HG02678 (cell line): ENCODE results near the gene BRD1.

Source experiments
- ATAC-seq: cut with Tn5 transposase; IDR thresholded peaks from one replicate; pipeline ENCODE4 v1.9.1; 2021; ENCODE audit warnings: mild to moderate bottlenecking, moderate library complexity; ENCODE audit not compliant: unreplicated experiment

BRD1 gene

DNA sequence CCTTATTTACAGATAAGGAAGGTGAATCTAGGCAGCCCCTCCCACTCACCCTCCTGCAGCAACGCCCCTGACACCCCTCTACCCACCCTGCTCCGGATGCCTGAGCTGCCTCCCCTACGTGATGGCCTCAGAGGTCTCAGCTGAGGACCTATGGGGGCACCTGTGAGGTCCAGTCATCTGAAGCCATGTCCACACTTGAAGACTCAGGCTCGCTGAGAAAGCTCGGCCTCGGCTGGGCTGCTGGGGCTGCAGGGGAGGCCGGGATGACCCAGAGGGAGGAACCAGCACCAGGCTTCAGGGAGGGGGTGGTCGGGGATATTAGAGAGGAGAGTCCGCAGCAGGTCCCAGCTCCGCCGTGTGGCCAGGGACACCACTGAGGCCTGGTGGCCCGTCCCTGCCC, 92.8 kb downstream of the BRD1 start:
- ATAC-seq, result no peak

- ATAC-seq, result no peak
Observed at GRCh38 chr22:49734390-49734789, 93.3 kb downstream of the BRD1 start.

DNA sequence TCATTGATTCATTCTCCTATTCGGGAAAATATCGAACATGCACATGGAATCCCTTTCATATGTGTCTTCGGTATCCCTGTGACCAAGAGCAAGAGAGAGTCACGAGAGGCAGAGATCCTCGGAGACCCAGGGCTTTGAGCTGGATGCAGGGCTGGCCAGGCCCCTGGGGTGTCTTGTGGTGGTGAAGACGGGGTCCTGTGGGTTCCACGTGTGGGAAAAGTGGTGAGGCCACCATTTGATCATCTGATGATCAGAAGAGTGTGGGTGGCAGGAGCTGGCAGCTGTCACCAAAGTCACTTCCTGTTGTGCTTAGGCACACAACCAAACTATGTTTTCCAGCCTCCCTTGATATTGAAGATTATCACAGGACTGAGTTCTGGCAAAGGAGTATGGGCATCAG, 94.0 kb downstream of the BRD1 start:
- ATAC-seq, result no peak

DNA sequence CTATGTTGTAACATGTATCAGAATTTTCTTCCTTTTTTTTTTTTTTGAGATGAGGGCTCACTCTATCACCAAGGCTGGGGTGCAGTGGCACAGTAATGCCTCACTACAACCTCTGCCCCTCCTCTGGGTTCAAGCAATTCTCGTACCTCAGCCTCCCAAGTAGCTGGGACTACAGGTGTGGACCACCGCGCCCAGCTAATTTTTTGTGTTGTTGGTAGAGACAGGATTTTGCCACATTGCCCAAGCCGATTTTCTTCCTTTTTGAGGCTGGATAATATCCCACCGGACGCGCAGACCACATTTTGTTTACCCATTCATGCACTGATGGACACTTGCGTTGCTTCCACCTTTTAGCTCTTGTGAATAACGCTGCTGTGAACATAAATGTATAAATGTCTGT, 97.0 kb downstream of the BRD1 start:
- no peak for ATAC-seq

GRCh38 chr22:49728570-49729271, 99.0 kb downstream of the BRD1 start:
- ATAC-seq, result no peak

DNA sequence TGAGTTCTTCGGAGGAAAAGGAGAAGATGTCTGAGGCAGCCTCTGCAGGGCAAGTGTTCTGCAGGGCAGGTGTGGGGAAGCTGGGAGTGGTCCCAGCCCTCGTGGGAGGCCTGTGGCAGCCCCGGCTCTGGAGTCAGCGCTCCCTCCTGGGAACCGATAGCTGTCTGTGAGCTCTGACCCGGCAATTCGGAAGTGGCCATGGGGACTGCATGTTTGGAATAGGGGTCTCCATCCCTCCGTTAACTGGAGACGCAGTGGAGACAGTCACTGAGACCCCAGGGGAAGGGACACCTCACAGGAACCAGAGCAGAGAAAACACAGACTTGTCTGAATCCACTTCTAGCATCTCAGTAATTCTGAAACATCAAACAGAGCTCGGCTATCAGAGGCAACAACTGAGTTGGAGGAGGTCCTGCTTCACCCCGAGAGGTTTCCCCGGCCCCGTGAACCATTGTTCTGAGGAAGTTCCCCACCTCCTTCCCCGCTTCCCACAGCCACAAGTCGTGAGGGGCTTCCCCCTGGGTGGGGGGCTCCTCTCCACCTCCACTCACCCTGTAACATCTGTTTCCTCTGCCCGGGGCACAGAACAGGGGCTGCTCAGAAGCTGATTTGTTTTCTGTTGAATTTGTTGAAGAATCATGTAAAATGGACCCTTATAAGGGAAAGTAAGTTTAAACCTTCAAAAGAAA, 99.6 kb downstream of the BRD1 start:
- no peak for ATAC-seq

DNA sequence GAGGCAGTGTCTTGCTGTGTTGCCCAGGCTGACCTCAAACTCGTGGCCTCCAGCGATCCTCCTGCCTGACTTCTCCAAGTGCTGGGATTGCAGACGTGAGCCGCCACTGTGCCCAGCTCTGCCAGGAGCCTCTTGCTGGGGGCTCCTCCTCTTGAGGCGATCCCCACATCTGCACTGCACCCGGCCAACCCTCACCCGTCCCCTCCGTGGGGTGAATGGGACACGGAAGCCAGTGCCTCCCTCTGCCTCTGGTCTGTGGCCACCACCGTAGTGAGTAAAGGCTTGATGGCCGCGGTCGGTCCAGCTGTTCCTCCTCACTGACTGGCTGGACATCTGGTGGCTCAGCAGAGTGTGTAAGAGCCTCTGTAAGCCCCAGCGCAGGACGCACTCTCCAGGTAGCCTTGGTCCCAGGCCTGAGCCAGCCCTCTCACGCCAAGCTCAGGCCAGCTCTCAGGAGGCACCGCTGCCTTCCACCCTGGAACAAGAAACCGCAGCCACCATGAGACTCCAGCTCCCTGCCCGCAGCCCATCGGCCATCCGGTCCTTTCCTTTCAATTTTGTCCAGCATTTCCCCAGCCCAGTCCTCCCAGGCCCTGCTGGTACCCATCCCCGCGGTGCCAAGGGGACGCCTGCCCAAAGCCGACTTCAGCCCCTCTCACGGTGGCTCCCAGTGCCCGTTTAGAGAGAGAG, 100.3 kb downstream of the BRD1 start:
- ATAC-seq, result no peak

DNA sequence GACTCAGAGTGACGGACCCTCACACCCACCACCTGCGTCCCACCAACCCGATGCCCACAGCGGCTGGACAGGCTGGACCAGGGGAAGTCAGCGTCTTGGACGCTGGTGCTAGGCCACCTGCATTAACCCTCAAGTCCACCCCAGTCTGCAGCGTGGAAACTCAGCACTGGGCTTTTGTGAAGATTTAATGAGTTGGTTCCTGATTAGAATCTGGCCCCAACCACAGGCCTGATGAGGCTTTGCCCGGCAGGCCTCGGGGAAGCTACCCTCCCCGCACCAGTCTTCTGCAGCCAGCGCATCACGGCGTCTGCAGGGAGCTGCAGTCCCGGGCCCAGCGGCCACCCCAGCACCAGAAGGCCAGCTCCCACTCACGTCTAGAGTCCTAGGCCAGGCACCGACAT, 101.0 kb downstream of the BRD1 start:
- no peak for ATAC-seq

- no peak for ATAC-seq
Observed at GRCh38 chr22:49726022-49726681, 101.5 kb downstream of the BRD1 start.

DNA sequence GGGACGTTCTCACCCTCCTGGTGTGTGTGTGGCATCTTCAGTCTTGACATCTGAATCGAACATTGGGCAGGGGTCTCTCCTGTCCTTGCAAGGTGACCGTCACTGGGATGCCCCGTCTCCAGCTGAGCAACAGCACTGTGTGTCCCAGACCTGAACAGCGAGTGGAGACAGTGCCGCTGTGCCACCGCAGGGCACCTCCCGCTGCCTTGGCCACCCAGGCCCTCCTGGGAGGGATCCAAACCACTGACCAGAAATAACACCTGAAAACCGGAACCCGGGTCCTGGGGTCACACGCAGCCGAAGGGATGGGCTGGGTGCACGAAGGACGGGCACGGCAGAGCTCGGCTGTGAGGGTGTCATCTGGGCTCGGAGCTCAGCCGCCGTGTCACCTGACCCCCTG, 102.2 kb downstream of the BRD1 start:
- no peak for ATAC-seq

DNA sequence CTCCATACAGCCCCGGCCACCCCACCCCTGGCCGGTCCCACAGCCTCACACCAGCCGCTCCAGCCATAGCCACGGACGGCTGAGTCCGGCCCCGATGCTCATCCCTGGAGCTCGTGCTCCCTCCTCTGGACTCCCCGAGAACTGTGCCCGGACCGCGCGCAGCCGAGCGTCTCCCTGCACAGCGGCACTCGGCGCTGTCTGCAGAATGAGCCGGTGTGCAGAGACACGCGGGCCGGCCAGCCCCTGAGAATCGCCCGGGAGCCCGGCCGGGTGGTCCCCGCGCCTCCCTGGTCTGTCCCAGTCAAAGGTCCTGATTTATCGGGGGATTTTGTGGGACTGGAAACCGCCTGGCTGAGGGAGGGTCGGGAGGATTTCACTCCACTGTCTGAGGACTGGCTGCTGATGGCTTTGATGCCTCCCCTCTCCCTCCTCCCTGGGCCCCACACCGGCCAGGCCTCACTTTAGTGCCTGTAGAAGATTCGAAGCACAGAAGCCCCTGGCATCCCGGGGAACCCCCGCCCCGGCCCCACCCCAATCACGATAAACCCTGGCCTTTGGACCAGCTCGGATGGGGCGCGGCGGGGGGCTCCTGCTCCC, 102.7 kb downstream of the BRD1 start:
- peak; percentile 51 for ATAC-seq

- ATAC-seq, result no peak
Observed at GRCh38 chr22:49724030-49724892, 103.4 kb downstream of the BRD1 start.

GRCh38 chr22:49723478-49724029, 104.1 kb downstream of the BRD1 start:
- no peak for ATAC-seq
